Activated T-cell treated with anti-CD3 and anti-CD28 coated beads, Interleukin-2, amount 50 U/mL, for 24 hours (primary cell): Measurements from ENCODE around the gene NTRK3.

Experiments
- DNase-seq: peaks from one replicate; pipeline ENCODE4 v3.0.0-alpha.2; 2020
- H3K27ac Mint-ChIP-seq: 2 replicates; pipeline ENCODE4 v1.8.0; 2020; ENCODE audit warnings: mild to moderate bottlenecking, mixed read lengths
- H3K27me3 Mint-ChIP-seq: 2 replicates; pipeline ENCODE4 v1.8.0; 2020; ENCODE audit warnings: mixed read lengths
- H3K36me3 Mint-ChIP-seq: 2 replicates; pipeline ENCODE4 v1.8.0; 2020; ENCODE audit warnings: low read depth, mixed read lengths
- H3K4me1 Mint-ChIP-seq: 2 replicates; pipeline ENCODE4 v1.8.0; 2020; ENCODE audit warnings: low read depth, mixed read lengths
- H3K4me3 Mint-ChIP-seq: 2 replicates; pipeline ENCODE4 v1.8.0; 2020; ENCODE audit warnings: mild to moderate bottlenecking, moderate library complexity, mixed read lengths
- H3K9me3 Mint-ChIP-seq: 2 replicates; pipeline ENCODE4 v1.8.0; 2020; ENCODE audit warnings: mixed read lengths

NTRK3 gene

GRCh38 chr15:87817553-87817952 lies 439.0 kb downstream of the NTRK3 start:
- Mint-ChIP-seq H3K36me3 (no peaks in the 10 kb centered on the region), H3K27me3 (no peaks in the 10 kb centered on the region), H3K27ac (no peak overlapping the region), H3K9me3 (no peaks in the 10 kb centered on the region), H3K4me3 (no peak overlapping the region), H3K4me1 (no peaks in the 10 kb centered on the region)
- no peak for DNase-seq

GRCh38 chr15:87816811-87817210 lies 439.7 kb downstream of the NTRK3 start:
- no peak for DNase-seq
- Mint-ChIP-seq H3K27ac (no peak overlapping the region), H3K27me3 (no peaks in the 10 kb centered on the region), H3K36me3 (no peaks in the 10 kb centered on the region), H3K9me3 (no peaks in the 10 kb centered on the region), H3K4me3 (no peak overlapping the region), H3K4me1 (no peaks in the 10 kb centered on the region)

- no peaks in the 10 kb centered on the region for H3K9me3 Mint-ChIP-seq
- H3K4me1 Mint-ChIP-seq, result no peaks in the 10 kb centered on the region
- no peak for DNase-seq
- H3K36me3 Mint-ChIP-seq, result no peaks in the 10 kb centered on the region
- no peak overlapping the region for H3K27ac Mint-ChIP-seq
- no peak overlapping the region for H3K4me3 Mint-ChIP-seq
- peaks cover 2% of the 10 kb centered on the region for H3K27me3 Mint-ChIP-seq
Measured at GRCh38 chr15:87816016-87816415, 440.5 kb downstream of the NTRK3 start.
